Neural progenitor cell (in vitro differentiated cells): Measurements from ENCODE around the gene ITGA3.

Source experiments
- EZH2phosphoT487 ChIP-seq: fragments of 200-600 bp; sonication (generic); IDR thresholded peaks from 2 replicates; pipeline ENCODE4 v1.6.1; 2017; ENCODE audit warnings: antibody characterized with exemption
- TF ChIP-seq, protein P1 (sequence below): fragments of 200-600 bp; sonication (generic); IDR thresholded peaks from 2 replicates; pipeline ENCODE4 v1.5.1; 2017; ENCODE audit warnings: antibody characterized with exemption, mild to moderate bottlenecking

DNA sequence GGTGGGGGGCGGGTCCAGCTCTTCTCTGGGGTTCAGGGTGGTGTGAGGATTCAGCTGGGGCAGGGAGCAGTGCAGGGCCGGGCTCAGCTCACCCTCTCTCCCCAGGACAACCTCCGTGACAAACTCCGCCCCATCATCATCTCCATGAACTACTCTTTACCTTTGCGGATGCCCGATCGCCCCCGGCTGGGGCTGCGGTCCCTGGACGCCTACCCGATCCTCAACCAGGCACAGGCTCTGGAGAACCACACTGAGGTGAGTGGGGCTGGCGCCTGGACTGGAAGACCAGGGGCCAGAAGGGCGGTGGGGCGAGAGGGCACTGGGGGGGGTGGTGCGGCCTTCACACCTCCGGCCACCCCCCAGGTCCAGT lies 20.3 kb downstream of the ITGA3 start:
- TF ChIP-seq, protein P1, sequence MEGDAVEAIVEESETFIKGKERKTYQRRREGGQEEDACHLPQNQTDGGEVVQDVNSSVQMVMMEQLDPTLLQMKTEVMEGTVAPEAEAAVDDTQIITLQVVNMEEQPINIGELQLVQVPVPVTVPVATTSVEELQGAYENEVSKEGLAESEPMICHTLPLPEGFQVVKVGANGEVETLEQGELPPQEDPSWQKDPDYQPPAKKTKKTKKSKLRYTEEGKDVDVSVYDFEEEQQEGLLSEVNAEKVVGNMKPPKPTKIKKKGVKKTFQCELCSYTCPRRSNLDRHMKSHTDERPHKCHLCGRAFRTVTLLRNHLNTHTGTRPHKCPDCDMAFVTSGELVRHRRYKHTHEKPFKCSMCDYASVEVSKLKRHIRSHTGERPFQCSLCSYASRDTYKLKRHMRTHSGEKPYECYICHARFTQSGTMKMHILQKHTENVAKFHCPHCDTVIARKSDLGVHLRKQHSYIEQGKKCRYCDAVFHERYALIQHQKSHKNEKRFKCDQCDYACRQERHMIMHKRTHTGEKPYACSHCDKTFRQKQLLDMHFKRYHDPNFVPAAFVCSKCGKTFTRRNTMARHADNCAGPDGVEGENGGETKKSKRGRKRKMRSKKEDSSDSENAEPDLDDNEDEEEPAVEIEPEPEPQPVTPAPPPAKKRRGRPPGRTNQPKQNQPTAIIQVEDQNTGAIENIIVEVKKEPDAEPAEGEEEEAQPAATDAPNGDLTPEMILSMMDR, result no peak
- TF ChIP-seq EZH2phosphoT487, result no peak
